Measurements from ENCODE around the gene ADAMTS4.

Gene ADAMTS4

DNA sequence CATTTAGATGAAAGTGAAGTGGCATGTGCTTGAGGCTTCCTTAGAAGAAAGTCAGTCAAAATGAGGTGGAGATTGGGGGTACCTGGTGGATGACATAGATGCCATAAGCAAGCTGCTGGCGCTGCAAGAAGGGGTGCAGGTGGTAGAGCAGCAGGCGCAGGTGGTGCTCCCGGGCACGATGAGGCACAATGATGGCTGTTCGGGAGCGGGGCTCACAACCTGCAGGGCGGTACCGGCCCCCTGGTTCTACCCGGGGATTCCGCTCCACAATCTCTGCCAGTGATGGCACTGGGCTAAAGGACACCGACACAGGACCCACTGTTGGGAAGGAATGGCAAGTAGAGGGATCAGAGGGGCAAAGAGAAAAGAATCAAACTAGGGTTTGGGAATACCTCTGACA, 23.9 kb downstream of the ADAMTS4 start:
- DNase-seq (ENCODE audit: low spot score): no peak

DNA sequence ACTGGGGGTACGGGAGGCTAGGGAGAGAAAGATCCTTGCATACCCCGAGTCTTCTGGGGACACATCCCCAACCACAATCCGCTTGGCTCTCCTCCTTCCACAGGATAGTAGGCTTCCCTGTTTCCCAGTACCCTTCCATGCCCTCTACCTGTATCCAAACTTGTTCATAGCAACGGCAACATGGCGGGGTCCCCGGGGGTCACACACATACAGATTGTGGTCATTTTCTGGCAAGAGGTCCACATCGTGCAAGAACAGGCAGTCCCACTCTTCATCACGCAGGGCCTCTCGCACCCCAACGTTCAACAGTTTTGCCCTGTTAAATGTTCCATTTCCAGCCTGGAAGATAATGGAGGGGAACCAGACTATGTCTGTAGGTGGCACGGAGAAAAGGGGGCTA, 25.1 kb downstream of the ADAMTS4 start:
- no peak for DNase-seq (ENCODE audit: low spot score)

DNA sequence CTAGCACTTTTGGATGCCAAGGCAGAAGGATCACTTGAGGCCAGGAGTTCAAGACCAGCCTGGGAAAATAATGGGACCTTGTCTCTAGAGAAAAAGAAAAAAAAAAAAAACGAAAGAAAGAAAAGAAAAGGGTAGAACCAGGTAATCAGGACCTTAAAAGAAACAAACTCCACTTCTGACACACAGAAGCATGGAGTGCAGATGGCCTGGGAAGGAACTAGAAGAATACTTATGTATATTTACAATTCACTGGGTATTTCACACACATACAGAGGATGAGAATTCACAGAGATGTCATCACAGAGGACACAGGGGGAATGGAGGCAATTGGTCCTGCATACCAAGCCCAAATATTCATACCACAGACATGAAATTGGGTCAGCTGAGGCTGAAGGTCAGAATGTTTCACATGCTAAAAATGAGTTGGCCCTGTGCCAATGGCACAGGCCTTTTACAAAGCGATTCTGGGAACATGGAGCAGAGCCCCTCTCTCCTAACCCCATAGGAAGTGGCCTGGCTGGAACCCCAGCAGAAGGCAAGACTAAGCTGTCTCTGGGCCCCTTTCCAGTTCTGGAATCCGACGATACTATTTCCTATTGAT, 26.0 kb downstream of the ADAMTS4 start:
- DNase-seq (ENCODE audit: low spot score): peak; percentile 88

DNA sequence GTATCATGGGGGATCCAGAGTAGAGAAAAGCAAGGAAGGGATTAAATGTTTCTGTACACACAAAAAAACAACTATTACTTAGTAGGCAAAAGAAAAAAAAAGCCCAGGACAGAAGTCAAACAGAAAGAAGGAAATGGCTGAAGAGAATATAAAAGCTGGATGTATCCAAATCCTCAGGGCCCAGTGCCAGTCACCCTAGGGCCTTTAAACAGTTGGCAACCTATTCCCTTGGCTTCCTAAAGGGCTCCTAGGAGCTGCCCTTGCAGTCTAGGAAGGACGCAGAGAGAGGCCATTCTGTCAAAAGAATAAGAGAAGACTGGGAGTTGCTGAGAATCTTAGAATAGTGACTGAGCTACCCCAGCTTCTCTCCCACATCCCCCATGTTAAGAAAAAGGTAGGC, 26.5 kb downstream of the ADAMTS4 start:
- no peak for DNase-seq (ENCODE audit: low spot score)

DNA sequence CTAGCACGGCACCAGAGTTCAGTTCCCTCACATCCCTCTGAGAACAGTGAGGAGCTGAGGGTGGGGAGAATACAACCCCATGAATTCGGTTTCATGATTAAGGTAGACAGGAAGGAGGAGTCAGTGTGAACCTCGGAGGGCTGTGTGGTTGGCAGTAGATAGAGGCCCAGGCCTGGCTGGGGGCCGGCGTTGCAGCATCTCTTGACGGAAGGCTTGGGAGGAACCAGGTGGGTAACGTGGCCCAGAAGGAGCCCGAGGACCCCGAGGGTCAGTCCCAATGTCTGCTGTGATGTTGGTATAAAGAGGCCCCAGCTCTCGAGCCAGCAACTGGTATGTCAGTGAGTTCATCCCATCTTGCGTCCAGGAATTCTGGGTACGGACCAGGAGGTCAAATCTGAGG, 27.2 kb downstream of the ADAMTS4 start:
- no peak for DNase-seq (ENCODE audit: low spot score)

DNA sequence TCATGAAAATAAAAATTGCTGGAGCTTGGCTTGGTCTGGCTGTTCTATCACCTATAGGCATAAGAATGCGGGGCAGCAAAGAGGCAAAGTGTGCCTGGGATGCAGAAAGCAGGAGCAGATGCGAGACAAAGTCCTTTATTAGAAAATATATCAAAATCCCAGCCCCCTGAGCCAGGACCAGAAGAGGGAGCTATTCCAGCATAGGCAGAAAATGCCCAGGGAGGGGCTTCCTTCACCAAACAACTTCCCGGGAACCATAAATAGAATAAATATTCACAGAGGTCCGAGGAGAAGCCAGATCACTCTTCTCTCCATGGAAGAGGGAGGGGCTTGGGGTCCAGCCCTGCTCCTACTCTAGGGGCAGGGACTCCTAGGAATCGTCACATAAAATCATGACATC, 27.7 kb downstream of the ADAMTS4 start:
- no peak for DNase-seq (ENCODE audit: low spot score)

DNA sequence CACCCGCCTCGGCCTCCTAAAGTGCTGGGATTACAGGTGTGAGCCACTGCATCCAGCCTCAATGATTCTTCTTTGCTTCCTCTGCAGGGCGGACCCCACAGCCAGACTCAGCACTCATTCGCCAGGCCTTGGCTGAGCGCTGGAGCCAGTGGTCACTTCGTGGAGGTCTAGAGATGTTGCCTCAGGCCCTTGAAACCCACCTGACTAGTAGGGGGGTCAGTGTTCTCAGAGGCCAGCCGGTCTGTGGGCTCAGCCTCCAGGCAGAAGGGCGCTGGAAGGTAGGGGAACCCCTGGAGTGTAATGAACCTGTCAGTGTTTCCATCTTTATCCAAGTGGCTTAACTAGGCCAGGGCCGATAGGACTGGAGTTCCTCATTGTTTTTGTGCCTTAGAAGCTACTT, 29.9 kb downstream of the ADAMTS4 start:
- DNase-seq (ENCODE audit: low spot score): no peak

DNA sequence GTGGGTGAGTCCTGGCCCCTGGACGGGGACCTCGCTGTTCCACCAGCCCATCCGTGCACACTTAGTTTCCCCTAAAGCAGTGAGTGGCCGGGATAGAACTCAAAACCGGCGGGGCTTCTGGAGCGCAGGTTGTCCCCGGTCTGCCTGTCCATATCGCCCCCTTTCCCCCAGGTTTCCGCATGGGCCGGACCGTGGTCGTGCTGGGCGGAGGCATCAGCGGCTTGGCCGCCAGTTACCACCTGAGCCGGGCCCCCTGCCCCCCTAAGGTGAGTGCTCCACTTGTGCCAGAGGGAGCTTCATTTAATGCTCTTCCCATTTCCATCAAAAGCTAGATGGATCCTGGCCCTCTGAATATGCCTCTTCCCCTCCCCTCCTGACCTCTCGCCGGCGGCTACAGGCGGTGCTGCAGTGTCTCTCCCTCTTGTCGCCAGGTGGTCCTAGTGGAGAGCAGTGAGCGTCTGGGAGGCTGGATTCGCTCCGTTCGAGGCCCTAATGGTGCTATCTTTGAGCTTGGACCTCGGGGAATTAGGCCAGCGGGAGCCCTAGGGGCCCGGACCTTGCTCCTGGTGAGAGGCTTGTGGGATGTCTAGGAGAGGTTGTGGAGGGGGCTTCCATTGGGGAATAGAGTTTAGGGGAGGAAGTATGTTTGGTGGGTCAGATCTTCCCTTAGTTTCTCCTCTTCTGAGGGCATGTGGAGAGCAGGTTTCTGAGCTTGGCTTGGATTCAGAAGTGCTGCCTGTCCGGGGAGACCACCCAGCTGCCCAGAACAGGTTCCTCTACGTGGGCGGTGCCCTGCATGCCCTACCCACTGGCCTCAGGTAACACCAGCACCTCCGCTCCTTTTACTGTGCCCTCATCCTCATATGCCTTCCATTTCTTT, 31.9 kb downstream of the ADAMTS4 start:
- DNase-seq (ENCODE audit: low spot score): peak; percentile 7

DNA sequence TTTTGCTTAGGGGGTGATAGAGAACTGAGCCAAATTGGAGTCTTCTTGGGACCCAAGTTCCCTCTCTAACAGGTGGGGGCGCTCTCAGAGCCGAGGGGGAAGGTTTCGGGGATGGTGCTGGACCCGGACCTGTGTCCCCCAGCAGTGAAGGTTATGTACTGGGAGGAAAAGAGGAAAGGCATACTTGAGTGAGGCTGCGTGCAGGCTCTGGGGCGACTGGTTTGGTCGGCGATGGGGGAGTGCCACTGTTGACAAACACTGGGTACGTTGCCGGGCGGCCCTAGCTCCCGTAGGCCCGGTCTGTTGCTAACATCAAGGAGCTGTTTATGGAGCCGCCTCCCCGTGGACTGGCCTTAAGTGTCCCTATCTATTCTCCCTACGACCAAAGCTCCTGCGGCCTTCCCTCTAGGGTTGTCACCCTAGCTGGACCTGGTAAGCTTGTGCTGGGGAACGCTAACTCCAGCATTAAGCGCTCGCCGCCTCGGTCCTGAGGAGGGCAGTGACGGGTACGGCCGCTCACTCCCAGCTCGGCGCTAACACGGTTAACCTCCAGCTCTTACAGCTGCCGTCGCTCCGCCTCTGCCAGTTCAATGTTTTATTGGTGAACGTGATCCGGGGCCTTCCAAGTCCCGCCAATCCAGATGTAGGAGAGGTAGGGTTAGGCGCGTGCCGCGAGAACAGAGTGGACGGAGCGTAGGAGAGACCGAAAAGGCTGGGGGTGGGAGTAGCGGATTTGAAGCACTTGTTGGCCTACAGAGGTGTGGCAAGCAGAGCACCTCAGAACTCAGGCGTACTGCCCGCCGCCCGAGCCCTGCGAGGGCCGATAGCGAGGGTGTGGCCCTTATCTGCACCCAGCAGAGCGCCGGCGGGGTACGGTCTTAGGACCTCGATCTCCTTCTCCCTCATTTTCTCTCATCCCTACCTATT, 32.8 kb downstream of the ADAMTS4 start, which contains the start of gene PPOX:
Gene PPOX (plus strand): TSS at position 685 of the 927 bp plus-strand sequence. CDS start 422 bp downstream, outside the sequence.
- peak; percentile 93 for DNase-seq (ENCODE audit: low spot score)

DNA sequence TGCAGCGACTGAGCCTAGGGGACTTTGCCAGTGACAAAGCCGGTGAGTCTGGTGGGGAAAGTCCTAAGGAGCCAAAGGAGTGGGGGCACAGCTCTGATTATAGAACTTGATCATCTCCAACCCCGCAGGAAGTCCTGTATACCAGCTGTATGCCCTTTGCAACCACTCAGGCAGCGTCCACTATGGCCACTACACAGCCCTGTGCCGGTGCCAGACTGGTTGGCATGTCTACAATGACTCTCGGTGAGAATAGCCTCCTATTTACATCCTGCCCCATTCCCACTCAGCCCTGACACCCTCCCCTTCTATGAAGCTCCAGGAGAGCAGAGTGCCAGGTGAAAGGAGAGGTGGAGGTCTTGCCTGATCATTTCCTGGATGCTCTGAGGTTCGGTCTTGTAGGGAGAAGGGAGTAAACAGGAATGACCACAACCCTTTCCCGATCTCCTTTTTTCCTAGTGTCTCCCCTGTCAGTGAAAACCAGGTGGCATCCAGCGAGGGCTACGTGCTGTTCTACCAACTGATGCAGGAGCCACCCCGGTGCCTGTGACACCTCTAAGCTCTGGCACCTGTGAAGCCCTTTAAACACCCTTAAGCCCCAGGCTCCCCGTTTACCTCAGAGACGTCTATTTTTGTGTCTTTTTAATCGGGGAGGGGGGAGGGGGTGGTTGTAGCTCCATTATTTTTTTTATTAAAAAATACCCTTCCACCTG, 33.8 kb downstream of the ADAMTS4 start:
- DNase-seq (ENCODE audit: low spot score): no peak

DNA sequence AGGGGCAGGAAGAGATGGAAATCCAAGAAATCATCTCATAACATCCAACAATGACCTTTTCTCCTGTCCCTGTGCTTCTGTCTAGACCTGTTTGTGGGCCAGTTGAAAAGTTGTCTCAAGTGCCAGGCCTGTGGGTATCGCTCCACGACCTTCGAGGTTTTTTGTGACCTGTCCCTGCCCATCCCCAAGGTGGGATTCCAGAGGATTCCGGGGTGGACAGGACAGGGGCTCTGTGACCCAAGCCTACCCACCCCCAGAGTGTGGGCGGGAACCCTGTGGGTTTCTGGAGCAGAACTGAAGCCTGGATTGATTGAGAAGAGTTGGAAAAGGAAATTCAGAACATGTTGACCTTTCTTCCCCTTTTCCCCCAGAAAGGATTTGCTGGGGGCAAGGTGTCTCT, 35.1 kb downstream of the ADAMTS4 start:
- no peak for DNase-seq (ENCODE audit: low spot score)

DNA sequence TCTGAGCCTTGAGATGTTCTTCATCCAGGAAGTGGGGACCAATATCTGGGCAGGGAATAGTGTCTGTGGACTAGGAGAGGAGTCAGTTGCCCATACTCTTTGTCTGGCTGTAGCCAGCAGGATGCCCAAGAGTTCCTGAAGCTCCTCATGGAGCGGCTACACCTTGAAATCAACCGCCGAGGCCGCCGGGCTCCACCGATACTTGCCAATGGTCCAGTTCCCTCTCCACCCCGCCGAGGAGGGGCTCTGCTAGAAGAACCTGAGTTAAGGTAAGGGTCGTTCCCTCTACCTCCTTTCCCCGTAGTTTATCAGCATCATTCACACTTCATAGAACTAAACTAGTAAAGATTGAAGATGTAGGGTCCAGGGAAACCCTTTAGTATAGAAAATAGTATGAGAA, 36.0 kb downstream of the ADAMTS4 start:
- DNase-seq (ENCODE audit: low spot score): no peak

DNA sequence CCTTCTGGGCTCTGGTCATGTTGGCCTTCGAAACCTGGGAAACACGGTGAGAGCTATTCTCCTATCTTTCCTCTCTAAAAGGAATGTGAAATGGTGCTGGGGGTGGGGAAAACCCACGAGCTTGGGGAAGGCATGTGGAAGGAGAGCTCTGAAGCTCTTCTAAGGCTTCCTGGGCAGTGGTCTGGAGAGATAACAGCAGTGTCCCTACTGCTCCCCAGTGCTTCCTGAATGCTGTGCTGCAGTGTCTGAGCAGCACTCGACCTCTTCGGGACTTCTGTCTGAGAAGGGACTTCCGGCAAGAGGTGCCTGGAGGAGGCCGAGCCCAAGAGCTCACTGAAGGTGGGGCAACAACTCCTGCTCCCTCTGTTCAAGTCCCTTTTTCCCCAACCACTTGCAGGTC, 36.8 kb downstream of the ADAMTS4 start:
- DNase-seq (ENCODE audit: low spot score): no peak

DNA sequence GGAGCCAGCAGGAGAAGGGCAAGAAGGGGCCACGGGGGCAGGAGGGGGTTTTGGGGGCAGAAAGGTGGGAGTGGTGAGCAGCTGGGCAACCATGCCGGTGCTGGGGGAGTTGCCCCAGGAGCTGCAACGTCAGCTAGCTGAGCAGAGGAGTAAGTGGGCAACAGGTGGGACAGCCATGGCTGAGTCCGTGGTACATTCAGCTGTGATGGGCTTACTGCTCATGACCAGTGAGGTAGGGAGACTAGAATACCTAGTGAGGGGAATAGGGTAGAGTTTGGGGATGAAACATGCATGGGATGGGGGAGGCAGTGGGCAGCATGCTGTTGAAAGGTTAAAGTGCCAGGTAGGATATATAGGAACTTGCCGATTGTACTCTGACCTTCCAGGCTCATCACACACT, 37.2 kb downstream of the ADAMTS4 start:
- no peak for DNase-seq (ENCODE audit: low spot score)

DNA sequence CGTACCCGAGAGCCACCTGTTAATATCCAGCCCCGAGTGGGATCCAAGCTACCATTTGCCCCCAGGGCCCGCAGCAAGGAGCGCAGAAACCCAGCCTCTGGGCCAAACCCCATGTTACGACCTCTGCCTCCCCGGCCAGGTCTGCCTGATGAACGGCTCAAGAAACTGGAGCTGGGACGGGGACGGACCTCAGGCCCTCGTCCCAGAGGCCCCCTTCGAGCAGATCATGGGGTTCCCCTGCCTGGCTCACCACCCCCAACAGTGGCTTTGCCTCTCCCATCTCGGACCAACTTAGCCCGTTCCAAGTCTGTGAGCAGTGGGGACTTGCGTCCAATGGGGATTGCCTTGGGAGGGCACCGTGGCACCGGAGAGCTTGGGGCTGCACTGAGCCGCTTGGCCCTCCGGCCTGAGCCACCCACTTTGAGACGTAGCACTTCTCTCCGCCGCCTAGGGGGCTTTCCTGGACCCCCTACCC, 38.1 kb downstream of the ADAMTS4 start:
- DNase-seq (ENCODE audit: low spot score): no peak

DNA sequence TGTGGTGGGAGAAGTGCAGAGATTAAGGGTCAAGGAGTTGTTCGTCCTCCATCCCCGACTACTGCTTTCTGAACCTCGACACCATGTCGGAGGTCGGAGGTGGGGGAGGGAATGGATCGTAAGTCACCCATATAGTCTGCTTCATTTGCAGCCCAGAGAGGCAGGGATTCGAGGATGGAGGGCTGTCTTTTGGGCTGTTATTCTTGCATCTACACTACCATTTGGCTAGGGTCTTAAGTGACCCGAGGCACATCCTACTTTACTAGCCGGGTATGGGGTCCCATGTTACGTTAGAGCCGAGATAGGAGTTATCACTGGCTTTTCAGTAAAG, 39.0 kb downstream of the ADAMTS4 start:
- no peak for DNase-seq (ENCODE audit: low spot score)

DNA sequence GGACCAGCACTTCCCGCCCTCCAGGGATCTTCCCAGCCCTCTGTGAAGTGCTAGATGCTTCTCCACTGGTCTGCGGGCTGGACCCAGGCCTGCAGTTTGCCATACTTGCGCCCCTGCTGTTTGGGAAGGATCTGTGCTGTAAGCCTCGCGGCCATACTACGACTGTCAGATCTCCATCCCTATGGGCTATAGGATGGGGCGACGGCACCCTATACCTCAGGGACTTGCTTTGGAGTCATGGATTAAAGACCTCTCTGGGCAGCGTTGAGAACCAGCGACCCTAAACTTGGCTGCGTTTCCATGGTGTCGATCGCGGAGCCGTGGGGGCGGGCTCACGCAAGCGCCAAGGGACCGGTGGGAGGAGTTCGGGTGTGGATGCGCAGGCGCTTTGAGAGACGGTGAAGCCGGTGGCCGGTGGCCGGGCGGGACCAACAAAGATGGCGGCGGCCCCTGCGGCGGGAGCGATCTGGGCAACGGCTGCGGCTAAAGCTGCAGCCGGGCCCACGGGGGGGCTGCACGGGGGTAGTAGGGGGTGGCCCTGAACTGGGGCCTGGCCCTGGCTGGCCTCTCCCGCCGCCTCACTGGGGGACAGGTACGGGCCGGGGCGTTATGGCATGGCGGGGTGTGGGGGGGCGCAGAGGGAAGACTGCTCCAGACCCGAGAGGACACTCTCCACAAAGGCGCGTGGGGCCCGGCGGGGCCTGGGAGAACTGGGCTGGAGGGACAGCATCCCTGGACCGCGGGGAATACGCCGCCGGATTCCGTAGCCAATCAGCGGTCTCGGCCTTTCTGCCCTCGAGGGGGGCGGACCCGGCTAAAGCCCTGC, 39.6 kb downstream of the ADAMTS4 start, which contains the start of gene USP21:
Gene USP21 (plus strand): TSS at position 414 of the 826 bp plus-strand sequence. CDS start 1,141 bp downstream, outside the sequence.
- DNase-seq (ENCODE audit: low spot score): peak; percentile 98

DNA sequence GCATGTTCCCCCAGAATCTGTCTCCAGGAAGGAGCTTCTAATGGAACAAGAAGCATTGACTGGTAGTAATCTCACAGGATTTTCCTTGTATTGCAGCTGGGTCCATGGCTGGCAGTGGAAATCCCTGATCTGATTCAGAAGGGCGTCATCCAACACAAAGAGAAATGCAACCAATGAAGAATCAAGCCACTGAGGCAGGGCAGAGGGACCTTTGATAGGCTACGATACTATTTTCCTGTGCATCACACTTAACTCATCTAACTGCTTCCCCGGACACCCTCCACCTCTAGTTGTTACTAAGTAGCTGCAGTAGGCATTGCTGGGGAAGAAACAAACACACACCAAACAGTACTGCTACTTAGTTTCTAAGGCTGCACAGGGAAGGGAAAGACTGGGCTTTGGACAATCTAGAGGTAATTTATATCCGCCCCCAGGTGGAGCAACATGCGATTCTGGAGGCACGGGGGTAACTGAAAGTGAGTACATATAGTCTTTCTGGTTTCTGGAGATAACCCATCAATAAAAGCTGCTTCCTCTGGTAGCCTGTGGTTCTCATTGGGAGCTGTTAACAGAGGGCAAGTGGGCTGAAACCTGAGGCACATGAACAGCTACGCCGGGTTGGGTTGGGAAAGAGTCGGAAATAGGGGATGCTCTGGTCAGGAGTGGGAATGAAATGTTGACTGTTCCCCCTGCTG, 40.4 kb downstream of the ADAMTS4 start:
- no peak for DNase-seq (ENCODE audit: low spot score)

DNA sequence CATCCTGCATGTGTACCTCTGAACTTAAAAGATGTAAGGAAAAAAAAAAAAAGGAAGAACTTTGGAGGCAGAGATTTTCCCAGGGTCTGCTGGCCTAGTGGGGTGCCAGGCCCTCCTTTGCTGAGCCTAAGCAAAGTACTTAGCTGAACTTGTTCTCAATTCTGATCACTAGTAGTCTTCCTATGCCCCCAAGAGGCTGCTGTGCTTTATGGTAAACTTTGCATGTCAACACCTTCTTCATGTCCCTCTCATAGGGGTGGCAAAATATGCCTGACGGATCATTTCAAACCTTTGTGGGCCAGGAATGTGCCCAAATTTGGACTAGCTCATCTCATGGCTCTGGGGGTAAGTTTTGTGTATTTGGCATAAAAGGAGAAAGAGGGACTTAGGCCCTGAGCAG, 41.0 kb downstream of the ADAMTS4 start:
- no peak for DNase-seq (ENCODE audit: low spot score)

DNA sequence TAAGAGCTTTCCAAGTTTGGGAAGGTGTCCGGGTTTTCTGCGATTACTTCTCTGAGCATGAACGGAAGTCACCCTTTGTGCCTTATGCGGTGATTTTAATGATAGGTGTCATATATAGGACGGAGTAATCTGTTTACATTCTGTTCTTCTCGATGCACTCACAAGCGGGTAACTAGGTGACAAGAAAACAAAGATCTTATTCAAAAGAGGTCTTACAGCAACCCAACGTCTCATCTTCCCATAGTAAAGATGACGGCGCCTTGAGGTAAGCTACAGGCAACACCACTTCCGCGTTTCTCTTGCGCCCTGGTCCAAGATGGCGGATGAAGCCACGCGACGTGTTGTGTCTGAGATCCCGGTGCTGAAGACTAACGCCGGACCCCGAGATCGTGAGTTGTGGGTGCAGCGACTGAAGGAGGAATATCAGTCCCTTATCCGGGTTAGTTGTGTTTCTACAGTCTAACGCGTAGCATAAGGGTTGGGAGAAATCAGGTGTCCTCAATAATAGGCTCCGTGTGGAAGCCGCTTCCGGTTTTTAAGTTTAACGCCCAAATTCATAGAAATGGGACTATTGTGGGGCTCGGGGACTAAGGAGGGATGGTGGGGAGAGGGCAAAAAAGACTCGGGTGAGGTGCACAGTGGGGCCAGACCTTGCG, 45.0 kb downstream of the ADAMTS4 start, which contains the start of gene UFC1:
Gene UFC1 (plus strand): TSS at position 297 of the 656 bp plus-strand sequence. CDS start 20 bp downstream, at position 317.
- DNase-seq (ENCODE audit: low spot score): peak; percentile 85

All from GM03348 (cell line).